ENCODE data around the gene KRT26.
A peak's percentile ranks its signal among the peaks of the same experiment; 100 is the strongest.
"Not testable (repeated sequence)": the region's sequence is repeated elsewhere in the genome, so short reads cannot be mapped to it uniquely, and the experiment has no call there.

Gene KRT26

GRCh38 chr17:40772101-40772500 lies at the start of gene KRT26:
TSS of gene KRT26 (minus strand) at chr17:40772201. CDS start at chr17:40772113, 88 bp downstream.
- no peak for DNase-seq (ENCODE audit: low read depth in 2 of 2)

- DNase-seq (ENCODE audit: low read depth in 2 of 2): no peak
These were observed 49.5 kb upstream of the KRT26 start for GRCh38 chr17:40821536-40821935.

GRCh38 chr17:40820228-40820838 lies 48.3 kb upstream of the KRT26 start:
- no peak for DNase-seq (ENCODE audit: low read depth in 2 of 2)

- DNase-seq (ENCODE audit: low read depth in 2 of 2): no peak
These were observed 47.6 kb upstream of the KRT26 start for GRCh38 chr17:40819528-40820125.

- DNase-seq (ENCODE audit: low read depth in 2 of 2): peak; percentile 74 to 75
These were observed 46.9 kb upstream of the KRT26 start for GRCh38 chr17:40818733-40819527.

- DNase-seq (ENCODE audit: low read depth in 2 of 2): no peak
These were observed 46.3 kb upstream of the KRT26 start for GRCh38 chr17:40818343-40818732.

- no peak for DNase-seq (ENCODE audit: low read depth in 2 of 2)
These were observed 45.2 kb upstream of the KRT26 start for GRCh38 chr17:40817103-40817682.

- DNase-seq (ENCODE audit: low read depth in 2 of 2): no peak
These were observed 44.6 kb upstream of the KRT26 start for GRCh38 chr17:40816569-40816968.

- DNase-seq (ENCODE audit: low read depth in 2 of 2): no peak
These were observed 43.4 kb upstream of the KRT26 start for GRCh38 chr17:40815381-40815780.

- not testable (repeated sequence) for DNase-seq (ENCODE audit: low read depth in 2 of 2)
These were observed 42.7 kb upstream of the KRT26 start for GRCh38 chr17:40814657-40815056.

- DNase-seq (ENCODE audit: low read depth in 2 of 2): no peak
These were observed 41.8 kb upstream of the KRT26 start for GRCh38 chr17:40813804-40814203.

- DNase-seq (ENCODE audit: low read depth in 2 of 2): no peak
These were observed 40.6 kb upstream of the KRT26 start for GRCh38 chr17:40812639-40813038.

- DNase-seq (ENCODE audit: low read depth in 2 of 2): no peak
These were observed 38.5 kb upstream of the KRT26 start for GRCh38 chr17:40810494-40810893.

GRCh38 chr17:40809721-40810421 lies 37.9 kb upstream of the KRT26 start:
- no peak for DNase-seq (ENCODE audit: low read depth in 2 of 2)

GRCh38 chr17:40806131-40806530 lies 34.1 kb upstream of the KRT26 start:
- no peak for DNase-seq (ENCODE audit: low read depth in 2 of 2)

- DNase-seq (ENCODE audit: low read depth in 2 of 2): peak; percentile 69 to 70
These were observed 31.6 kb upstream of the KRT26 start for GRCh38 chr17:40803617-40804082.

GRCh38 chr17:40801157-40801556 lies 29.2 kb upstream of the KRT26 start:
- DNase-seq (ENCODE audit: low read depth in 2 of 2): no peak

GRCh38 chr17:40800381-40800780 lies 28.4 kb upstream of the KRT26 start:
- DNase-seq (ENCODE audit: low read depth in 2 of 2): no peak

- no peak for DNase-seq (ENCODE audit: low read depth in 2 of 2)
These were observed 27.9 kb upstream of the KRT26 start, which contains the start of gene KRT28 for GRCh38 chr17:40799859-40800258. TSS of gene KRT28 (minus strand) at chr17:40799959. CDS start at chr17:40799893, 66 bp downstream.

GRCh38 chr17:40796846-40797245 lies 24.8 kb upstream of the KRT26 start:
- no peak for DNase-seq (ENCODE audit: low read depth in 2 of 2)

GRCh38 chr17:40795019-40795667 lies 23.1 kb upstream of the KRT26 start:
- no peak for DNase-seq (ENCODE audit: low read depth in 2 of 2)
